ENCODE measurements around the gene PRSS58.

Gene PRSS58, protein sequence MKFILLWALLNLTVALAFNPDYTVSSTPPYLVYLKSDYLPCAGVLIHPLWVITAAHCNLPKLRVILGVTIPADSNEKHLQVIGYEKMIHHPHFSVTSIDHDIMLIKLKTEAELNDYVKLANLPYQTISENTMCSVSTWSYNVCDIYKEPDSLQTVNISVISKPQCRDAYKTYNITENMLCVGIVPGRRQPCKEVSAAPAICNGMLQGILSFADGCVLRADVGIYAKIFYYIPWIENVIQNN

DNA sequence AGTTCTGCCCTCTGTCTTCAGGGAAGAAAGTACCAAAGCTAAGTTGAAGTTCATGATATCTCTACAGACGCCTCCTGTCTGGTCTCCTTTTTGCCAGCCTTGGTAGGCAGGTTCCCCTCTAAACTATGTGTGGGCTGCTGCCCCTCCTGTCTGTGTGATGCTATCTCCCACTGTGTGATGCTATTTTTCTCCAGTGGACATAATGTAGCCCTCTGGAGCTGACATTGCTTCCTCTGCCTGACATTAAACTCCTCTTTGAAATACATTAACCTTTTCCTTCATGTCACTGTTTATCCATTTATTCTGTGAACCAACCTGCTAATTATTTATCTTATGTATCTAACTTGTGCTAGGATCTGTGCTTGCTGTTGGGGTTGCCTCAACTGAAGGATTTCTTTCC lies at the start of gene PRSS58:
PRSS58 (minus strand) TSS at position 101 of the 400 bp plus-strand sequence. CDS start 351 bp downstream, outside the sequence.
- DNase-seq: no peak

DNA sequence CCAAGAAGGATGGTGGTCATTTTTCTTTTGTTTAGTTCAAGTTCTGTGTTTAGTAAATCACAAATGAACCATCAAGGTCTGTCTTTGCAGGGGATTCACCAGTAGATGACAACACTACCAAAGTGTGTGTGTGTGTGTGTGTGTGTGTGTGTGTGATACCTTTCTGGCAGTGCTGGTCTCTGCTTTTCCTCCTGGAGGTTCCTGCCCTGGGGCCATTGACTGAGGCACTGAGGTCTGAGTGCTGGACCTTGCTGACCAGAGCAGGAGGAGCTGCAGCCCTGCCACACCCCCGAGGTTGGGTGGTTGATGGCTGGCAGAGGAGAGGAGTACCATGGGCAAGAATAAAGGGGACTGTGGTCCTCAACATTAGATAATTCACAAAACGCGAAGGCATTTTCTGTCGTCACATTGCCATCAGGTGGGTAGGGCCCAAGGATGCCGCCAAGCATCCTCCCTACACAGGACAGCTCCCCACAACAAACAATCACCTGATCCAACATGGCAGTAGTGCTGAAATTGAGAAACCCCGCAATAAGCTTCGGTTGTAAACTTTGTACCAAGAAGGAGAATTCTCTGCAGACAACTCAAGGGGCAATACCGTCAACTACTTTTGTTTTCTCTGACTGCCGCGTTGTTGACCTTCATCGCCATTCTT lies 49.5 kb upstream of the PRSS58 start:
- DNase-seq: no peak

DNA sequence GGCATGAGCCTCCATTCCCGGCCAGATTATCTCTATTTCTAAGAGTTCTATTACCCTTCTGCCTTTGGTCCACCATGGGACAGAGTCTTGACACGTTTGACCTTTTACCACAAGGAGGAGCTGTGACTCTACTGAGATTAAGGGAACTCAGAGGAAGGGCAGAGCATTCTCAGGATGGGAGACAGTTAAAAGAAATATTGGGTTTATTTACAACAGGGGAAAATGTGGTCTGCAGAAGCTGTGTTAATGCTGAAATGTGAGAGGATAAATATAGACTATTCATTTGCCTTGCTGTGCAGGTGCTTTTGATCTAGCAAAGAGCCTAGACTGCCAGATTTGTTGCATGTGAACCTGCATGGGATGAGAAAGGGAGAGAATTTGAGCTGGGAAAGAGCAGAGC lies 45.8 kb upstream of the PRSS58 start:
- no peak for DNase-seq

DNA sequence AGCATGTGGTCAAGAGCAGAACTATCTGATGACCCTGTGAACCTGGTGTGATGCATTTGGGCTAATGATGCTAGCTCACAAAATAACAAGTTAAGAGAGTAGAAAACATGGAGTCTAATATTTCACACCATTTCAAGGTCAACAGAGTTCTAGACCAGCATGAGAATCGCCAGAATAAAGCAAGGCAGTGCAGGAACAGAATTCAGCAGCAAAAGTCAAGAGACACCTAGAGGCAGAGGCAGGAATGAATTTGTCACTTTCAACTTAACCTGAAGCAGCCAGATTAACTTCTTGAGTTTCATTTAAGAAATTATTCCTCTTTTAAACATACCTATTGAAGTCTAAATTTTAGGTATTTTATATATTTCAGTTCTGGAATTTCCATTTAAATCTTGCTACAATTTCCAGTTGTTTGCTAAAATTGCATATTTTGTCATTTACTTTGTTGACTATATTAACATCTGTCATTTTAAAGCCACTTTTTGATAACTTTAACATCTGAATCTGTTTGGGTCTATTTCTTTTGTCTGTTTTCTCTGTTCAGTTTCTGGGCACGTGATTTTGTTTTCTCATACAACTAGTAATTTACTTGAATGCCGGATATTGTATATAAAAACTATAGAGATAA lies 44.2 kb upstream of the PRSS58 start:
- no peak for DNase-seq

DNA sequence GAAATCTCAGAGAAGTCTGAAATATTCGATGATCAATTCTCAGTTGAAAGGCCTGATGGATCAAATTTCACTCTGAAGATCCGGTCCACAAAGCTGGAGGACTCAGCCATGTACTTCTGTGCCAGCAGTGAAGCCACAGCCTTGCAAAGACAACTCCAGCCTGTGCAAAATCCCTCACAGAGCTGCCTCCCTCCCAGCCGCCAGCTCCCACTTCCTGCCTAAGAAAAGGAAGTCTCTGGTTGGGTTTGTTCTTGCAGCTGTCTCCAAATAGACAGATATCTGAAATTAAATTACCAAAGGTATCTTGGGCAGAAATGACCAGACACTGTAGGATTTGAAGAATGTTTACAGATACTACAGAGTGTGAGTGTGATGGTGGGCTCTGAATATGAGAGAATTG lies 43.4 kb upstream of the PRSS58 start:
- DNase-seq: no peak

DNA sequence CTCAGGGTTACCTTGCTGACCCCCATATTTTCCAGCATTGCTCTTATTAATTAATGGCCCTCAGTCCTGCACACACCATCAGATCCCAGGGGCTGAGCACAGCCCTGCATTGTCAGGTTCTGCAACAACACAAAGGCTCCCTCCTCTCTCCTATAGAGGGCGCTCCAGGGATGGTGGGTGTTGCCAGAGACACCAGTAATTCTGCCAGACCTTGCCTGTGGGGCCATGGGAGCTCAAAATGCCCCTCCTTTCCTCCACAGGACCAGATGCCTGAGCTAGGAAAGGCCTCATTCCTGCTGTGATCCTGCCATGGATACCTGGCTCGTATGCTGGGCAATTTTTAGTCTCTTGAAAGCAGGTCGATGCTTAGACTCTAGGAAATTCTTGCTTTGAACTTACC lies 42.8 kb upstream of the PRSS58 start:
- DNase-seq: no peak

DNA sequence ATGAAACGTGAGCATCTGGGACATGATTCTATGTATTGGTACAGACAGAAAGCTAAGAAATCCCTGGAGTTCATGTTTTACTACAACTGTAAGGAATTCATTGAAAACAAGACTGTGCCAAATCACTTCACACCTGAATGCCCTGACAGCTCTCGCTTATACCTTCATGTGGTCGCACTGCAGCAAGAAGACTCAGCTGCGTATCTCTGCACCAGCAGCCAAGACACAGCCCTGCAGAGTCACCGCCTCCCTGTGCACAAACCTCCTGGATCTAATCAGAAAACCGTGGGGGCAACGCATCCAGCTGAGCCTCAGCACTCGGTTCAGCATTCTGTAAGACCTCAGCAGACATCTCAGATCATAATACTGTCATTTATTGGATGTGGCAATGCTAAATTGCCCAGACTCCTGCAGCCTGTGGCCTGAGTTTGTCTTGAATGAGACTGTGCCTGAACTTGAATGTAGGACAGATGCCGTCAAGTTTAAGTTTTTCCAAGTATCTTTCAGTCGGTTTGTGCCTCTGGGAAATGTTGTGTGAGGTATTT lies 41.5 kb upstream of the PRSS58 start:
- no peak for DNase-seq

DNA sequence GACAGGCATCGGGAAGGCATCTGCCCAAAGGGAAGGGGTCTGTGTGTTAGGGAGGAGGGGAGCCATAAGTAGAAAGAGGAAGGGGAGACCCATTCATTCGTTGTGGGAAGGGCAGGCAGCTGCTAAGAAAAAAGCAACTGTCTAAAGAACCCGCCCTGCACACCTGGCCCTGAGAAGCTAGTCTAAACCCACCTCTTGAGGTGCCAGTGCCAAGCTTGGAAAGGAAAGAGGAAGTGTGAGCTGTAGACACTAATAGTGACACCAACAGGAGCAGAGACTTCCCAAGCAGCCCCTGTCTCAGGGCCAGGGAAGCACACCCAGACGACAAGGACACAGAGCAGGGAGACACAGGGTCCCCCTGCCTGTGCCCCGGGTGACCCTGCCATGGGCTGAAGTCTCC lies 40.8 kb upstream of the PRSS58 start:
- DNase-seq: no peak

DNA sequence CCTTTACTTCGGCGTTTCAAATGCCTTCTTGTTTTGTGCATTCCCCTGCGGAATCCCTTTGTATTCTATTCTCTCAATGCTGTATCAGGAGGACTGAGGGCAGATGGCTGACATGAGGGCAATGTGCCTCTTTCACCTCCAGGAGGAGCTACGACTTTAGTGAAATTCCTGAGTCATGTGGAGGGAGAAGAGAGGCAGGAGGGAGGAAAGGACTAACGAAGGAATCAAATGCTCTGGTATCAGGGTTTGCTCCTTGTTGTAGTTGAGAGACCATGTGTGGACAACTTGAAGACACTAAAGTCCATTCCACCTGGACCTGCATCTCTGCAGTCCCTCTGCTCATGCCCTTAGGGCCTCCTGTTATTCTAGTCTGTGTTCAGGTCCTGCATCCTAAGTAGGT lies 40.2 kb upstream of the PRSS58 start:
- DNase-seq: no peak

DNA sequence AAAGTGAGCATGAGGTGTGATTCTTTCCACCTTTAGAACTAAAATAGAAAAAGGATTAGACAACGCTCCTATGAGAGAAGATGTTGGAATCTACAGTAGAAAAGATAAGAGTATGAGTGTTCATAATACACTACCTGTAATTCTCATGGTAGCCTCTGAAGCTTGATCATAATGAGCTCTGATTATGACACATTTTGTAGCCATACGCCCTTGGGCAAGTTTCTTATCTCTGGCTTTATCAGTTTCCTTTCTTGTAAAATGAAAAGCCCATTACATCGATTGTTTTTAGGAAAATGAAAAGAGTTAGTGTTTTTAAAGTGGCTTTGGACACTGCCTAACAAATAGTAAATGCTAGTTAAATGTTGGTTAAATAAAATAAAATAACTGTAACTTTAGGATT lies 22.4 kb upstream of the PRSS58 start:
- no peak for DNase-seq

DNA sequence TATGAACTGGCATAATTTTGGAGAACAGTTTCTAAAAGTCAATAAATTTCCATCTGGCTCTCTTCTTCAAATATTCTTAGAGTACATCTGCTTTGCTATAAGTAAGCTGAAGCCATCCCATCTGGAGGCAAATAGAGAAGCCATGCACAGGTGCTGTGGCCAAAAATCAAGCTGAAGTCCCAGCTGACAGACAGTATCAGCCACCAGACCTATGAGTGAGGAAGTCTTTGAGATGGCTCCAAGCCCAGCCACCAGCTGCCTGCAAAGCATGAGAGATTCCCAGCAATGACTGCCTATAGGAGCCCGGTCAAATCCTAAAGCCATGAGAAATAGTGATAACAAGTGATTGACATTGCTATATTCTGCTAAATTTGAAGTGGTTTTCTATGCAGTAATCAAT lies 21.7 kb upstream of the PRSS58 start:
- no peak for DNase-seq

DNA sequence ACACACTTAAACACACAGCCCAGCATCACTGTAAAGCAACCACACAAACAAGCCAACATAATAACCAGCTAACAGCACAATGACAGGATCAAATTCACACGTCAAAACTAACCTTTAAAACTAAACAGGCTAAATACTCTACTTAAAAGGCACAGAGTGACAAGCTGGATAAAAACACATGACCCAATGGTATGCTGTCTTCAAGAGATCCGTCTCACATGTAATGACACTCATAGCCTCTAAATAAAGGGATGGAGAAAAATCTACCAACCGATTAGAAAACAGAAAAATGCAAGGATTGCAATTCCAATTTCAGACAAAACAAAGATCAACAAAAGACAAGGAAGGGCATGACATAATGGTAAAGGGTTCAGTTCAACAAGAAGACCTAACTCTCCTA lies 17.2 kb upstream of the PRSS58 start:
- no peak for DNase-seq

DNA sequence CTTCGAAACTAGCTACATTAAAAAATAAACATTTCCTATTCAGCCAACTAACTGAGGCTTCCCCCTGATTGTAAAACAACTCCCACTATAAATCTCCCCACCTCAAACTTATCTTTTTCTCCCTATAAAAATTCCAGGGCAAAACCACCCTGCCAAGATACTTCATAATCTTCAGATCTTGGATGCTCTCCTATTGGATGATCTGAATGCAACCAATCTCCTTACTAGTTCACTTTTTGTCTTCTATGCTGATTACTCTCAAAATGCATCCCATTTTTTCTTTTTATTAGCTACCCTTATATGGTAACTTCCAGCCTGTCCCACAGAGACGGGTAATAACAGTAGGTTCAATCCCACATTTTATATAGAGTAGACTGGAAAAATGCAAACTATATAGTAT lies 15.0 kb upstream of the PRSS58 start:
- no peak for DNase-seq

DNA sequence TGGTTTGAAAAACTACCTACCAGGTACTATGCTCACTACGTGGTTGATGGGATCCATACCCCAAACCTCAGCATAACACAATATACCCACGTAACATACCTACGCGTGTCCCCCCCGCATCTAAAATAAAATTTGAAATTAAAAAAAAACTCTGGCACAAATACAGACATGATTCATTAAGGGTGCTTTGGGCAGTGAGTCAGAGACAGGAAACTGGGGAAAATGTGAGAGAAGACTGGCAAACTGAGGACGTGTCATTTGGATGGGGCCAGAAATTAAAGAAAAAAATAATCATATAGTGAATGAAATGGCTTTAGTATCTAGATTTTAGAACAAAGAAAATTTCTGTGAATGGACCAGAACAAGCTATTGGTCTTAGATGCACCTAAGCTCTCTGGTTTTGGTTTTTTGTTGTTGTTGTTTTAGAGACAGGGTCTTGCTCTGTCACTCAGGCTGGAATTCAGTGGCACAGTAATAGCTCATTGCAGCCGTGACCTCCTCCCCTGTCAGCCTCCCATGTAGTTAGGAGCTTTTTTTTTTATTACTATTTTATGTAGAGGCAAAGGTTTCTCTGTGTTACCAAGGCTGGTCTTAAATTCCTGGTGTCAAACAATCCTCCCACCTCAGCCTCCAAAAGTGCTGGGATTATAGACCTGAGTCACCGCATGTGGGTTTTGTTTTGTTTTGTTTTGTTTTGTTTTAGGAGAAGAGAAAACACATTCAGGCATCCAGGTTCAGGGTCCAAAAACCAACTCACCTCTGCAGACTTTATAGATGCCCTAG lies 5.9 kb upstream of the PRSS58 start:
- DNase-seq: no peak

DNA sequence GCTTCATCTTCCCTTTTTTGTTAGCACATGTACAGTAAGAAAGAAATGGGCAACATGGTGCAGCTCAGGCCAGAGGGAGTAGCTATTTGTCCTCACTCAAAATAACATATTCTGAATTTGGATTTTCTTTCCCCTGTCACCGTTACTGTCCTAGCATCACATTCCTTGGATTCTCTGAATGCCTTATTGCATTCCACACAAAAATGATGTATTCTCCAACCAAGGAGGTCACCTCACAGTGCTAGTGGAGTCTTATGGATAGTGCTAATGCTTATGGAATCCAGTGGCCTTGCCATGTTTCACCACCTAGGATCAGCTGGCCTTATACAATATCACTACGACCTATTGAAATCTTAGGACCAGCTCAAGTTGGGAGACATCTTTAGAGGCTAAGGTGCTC lies 7.2 kb downstream of the PRSS58 start:
- no peak for DNase-seq

DNA sequence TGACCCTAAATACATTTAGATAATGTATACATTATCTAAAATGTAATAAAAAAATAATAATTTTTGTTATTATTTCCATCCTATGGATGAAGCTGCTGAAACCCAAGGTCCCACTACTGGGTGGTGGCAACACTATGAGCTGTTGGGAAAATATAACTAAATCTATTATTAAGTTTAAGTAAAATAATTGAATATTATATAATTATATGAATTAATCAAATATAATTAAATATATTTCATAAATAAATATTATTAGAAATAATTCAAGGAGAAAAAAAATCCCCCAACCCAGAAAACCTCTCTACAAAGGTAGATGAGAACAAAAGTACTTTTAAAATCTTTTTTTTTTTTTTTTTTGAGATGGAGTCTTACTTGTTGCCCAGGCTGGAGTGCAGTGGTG lies 7.9 kb downstream of the PRSS58 start:
- no peak for DNase-seq

DNA sequence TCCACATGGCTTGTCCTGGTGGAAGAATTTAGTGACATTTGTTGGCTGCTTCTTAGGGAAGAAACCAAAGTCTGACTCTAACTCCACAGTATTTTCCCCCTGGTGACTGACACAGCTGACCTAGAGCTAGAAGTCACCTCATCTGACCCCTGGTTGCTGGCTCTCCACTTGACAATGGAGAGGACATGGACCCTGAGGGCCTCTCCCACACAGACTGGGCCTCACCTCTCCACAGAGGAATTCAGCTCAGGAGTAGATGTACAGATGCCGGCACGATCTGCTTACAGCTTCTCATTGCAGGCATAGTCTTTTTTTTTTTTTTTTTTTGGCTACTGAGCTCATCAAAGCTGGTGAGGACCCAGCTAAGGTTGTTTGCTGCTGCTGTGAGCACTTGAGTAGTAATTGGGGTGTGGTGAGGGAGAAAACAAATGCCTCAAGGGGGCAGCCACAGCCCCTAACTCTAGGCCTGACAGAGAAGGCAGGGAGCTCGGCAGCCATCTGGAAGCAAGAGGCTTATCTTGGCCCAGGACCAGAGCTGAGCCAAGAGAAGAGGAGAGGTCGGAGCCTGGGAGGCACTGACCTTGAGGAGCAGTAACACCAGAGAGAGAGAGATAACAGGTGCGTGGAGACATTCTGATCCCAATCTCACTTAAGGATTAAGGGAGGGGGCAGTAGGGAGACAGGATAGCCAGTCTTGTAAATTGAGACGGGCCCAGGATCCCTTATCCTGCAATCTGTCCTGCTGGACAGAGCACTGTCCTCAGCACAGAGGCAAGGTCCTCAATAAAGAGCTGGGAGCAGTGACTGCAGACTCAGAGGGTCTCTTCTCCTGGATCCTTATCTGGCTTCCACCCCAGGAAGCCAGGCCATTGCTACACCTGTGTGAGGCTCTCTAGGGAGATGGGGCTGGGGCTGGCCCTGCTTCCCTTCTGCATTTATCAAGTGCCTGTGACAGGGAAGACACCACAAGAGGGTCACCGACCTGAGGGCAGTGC lies 9.4 kb downstream of the PRSS58 start:
- no peak for DNase-seq

DNA sequence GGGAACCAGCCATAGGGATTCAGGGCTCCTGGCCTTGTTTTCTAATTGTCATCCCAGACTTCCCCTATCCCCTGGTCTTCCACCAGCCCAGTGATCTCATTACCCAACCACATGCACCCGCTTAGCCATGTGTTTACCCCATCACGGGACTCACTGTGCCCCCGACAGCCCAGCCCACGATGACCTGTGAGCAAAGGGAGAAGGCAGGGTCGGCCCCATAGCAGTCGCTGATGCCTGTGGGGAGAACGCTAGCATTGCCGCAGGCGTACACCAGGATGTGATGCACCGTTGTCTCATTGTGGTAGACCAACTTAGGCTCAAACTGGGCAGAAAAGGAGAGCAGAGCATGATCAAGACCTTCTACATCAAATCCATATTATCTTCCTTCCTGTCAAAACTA lies 14.0 kb downstream of the PRSS58 start:
- DNase-seq: no peak

DNA sequence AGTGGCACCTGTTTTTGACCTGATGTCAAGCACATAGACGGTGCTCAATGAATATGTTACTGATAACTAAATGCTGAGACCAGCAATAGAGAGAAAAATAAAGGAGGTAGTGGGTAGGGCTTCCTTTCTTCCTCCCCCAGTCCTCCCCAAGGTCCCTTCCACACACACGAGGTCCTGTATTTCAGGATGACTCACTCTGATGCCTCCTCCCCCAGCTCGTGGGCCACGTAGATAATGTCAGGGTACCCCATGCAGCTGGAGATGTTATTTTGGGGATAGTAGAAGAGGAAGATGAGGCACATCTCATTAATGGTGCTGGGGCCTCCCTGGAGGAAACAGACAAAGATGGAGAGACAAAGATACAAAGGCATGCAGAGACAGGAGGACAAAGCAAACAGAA lies 17.3 kb downstream of the PRSS58 start:
- no peak for DNase-seq

DNA sequence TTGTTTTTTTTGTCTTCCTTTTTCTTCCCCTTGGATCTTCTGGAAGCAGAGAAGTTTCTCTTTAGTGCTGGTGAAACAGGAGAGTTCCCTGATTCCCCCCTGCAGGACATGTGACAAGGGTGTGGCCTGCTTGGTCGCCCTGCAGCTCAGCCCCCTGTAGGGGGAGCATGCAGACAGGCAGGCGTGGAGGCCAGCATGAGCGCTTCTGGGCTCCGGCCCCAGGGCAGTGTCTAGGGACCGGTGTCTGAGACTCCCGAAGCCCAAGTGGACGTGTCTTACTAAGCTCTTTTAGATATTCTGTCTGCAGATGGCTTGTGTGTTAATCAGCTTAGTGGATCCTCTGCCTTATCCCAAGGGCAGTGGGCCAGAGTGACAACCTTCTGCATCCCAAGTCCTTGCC lies 26.1 kb downstream of the PRSS58 start:
- no peak for DNase-seq

DNA sequence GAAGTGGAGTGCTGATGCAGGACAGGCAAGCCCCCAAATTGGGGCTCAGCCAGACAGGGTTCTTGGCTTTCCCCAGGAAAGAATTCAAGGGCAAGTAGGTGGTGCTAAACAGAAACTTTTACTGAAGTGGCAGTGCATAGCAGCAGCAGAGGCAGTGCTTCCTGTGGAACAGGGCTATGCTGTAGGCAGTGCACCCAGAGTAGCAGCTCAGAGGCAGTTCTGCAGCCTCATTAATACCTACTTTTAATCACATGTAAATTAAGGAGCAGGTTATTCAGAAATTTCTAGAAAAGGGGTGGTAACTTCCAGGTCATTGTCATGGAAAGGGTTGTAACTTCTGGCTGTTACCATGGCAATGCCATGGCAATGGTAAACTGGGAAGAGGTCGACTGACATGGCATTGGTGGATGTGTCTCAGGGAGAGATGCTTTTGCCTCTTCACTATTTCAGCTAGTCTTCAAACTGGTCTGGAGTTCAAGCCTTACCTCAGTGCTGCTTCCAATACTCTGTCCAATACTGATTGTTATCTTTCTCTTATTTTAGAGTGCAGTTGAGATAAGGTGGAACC lies 29.2 kb downstream of the PRSS58 start:
- DNase-seq: no peak
